Right lobe of liver (tissue), 6 donors: ENCODE data around the gene B3GNT7. TPM values are rescaled to one million over a fixed set of nuclear protein-coding genes. Genes with fewer than 3 reads are reported as not detected.

Source experiments
- ATAC-seq, 4 donors: fragments of 200-7000 bp; cut with Tn5 transposase; one replicate each; pipeline ENCODE4 v1.9.1; 2020; ENCODE audit warnings: mild to moderate bottlenecking in 4 of 4, moderate library complexity in 4 of 4
- DNase-seq, 3 donors: peaks; one replicate each; pipeline ENCODE4 v3.0.0-alpha.2; 2020
- H3K27ac ChIP-seq, 3 donors: fragments of 200-600 bp; one replicate each; pipeline ENCODE4 v1.8.0; 2022
- H3K27me3 ChIP-seq, 2 donors: fragments of 200-600 bp; one replicate each; pipeline ENCODE4 v1.8.0; 2022
- H3K36me3 ChIP-seq, 4 donors: fragments of 200-600 bp; sonication (generic) in 1 of 4; one replicate each; pipeline versions ENCODE4 v1.5.1 to v1.8.0; 2017 to 2022; ENCODE audit warnings: control low read depth in 1 of 4
- H3K4me1 ChIP-seq, 4 donors: fragments of 200-600 bp; sonication (generic) in 1 of 4; one replicate each; pipeline versions ENCODE4 v1.5.1 to v1.8.0; 2017 to 2022; ENCODE audit warnings: control low read depth in 1 of 4
- H3K4me3 ChIP-seq, 3 donors: fragments of 200-600 bp; one replicate each; pipeline ENCODE4 v1.8.0; 2022
- H3K9me3 ChIP-seq, 4 donors: fragments of 200-600 bp; sonication (generic) in 1 of 4; one replicate each; pipeline versions ENCODE4 v1.5.1 to v1.8.0; 2017 to 2022; ENCODE audit warnings: control low read depth in 1 of 4
- POLR2A ChIP-seq: fragments of 450-650 bp; IDR thresholded peaks from one replicate; pipeline ENCODE4 v1.6.1; 2017; ENCODE audit warnings: antibody characterized with exemption, mild to moderate bottlenecking
- WGBS: methylation state at CpG from one replicate; pipeline ENCODE4 v1.1.6; 2018; ENCODE audit warnings: low coverage, low lambda C conversion rate; ENCODE audit not compliant: insufficient coverage; ENCODE audit errors: missing lambda C conversion rate; 5-methylcytosine and 5-hydroxymethylcytosine counted together
- intact Hi-C, 2 donors: fragments of 100-400 bp; cut with DNase I; formaldehyde crosslinking; loops; one replicate each; pipeline versions ENCODE4 v1.11.2 to v1.14.1; 2022
- total RNA-seq, 6 experiments: library from RNA; depleted of rRNA in 2 of 6; stranded (reverse); fragments of >200 nt in 2 of 6; fragmentation: NEBNext Ultra II Directional in 3 of 6; extraction: Animal tissue kit (Norgen Biotek cat#: 25700) in 3 of 6; gene quantifications; one replicate each; pipeline versions ENCODE4 v1.1.0 to v1.2.4, GENCODE V29; 2016 to 2023
- TF ChIP-seq, protein P1 (sequence below), 4 donors: fragments of 200-600 bp in 3 of 4; fragments of 450-650 bp in 1 of 4; IDR thresholded peaks; one replicate each; pipeline versions ENCODE4 v1.5.1 to v1.8.0; 2016 to 2022; ENCODE audit warnings: antibody characterized with exemption in 4 of 4, mild to moderate bottlenecking in 2 of 4
- donor health status: DM: no; HTN: yes; CAD: no.
- donor health status: DM: no; HTN: no; CAD: no.
- donor health status: DM: no; HTN: no; CAD: no.
- donor health status: DM: no; HTN: yes; CAD: no.
- donor health status: DM: no; HTN: yes; CAD: no.

Gene B3GNT7
- total RNA-seq, 6 experiments from 2014 or later: 0.73 to 5.3 (median 0.96) TPM

DNA sequence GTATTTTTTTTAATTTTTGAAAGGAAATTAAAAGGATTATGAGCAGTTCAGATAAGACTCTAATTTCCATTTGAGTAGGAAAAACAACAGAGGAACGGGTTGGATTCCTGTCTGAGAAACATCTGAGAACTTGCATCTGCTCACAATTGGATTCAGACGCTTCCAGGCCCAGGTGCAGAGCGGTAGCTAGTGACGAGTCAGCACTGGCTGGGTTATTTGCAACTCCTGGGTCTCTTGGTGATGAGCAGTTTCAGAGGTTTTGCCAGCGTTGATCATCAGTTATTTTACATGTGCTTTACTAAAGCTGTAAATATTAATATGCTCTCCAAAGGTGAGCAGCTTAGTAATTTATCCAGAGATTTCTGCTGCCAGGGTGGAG lies 39.1 kb upstream of the B3GNT7 start:
- DNase-seq: no peak
- no peak for TF ChIP-seq POLR2A
- TF ChIP-seq, protein P1, sequence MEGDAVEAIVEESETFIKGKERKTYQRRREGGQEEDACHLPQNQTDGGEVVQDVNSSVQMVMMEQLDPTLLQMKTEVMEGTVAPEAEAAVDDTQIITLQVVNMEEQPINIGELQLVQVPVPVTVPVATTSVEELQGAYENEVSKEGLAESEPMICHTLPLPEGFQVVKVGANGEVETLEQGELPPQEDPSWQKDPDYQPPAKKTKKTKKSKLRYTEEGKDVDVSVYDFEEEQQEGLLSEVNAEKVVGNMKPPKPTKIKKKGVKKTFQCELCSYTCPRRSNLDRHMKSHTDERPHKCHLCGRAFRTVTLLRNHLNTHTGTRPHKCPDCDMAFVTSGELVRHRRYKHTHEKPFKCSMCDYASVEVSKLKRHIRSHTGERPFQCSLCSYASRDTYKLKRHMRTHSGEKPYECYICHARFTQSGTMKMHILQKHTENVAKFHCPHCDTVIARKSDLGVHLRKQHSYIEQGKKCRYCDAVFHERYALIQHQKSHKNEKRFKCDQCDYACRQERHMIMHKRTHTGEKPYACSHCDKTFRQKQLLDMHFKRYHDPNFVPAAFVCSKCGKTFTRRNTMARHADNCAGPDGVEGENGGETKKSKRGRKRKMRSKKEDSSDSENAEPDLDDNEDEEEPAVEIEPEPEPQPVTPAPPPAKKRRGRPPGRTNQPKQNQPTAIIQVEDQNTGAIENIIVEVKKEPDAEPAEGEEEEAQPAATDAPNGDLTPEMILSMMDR (IDR thresholded peaks at IDR 0.05): no peak
- H3K36me3 ChIP-seq: no peaks in the 10 kb centered on the region
- no peak for ATAC-seq
- H3K4me3 ChIP-seq: no peak overlapping the region
- no peaks in the 10 kb centered on the region for H3K4me1 ChIP-seq
- no peaks in the 10 kb centered on the region for H3K9me3 ChIP-seq
- 69% methylated on average over 2 of the region's 5 CpGs for WGBS
- H3K27ac ChIP-seq: no peak overlapping the region
- H3K27me3 ChIP-seq: no peaks in the 10 kb centered on the region
- intact Hi-C loops: no loop called here

DNA sequence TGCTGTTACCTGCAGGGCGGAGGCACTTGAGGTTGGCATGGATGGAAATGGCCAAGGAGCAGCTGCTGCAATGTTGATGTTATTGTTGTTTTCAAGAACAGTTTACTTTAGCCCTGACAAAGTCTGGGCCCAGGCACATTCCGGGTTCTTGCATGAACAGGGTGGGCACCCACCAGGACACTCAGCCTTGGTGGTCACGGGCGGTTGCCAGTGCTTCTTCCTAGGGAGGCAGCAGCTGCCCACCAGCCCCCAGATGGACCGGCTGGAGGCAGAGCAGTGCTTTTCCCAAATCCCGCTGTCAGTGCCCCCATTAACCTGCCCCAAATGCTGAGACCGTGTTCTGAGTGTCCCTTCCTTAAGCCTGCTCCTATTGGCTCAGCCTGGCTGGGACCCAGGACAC lies 38.5 kb upstream of the B3GNT7 start:
- H3K27ac ChIP-seq: no peak overlapping the region
- no peaks in the 10 kb centered on the region for H3K4me1 ChIP-seq
- no peaks in the 10 kb centered on the region for H3K9me3 ChIP-seq
- intact Hi-C loops: no loop called here
- H3K36me3 ChIP-seq: no peaks in the 10 kb centered on the region
- WGBS: no CpG with 5 or more reads among the region's 7 CpGs
- no peak for ATAC-seq
- no peaks in the 10 kb centered on the region for H3K27me3 ChIP-seq
- no peak for DNase-seq
- TF ChIP-seq, protein P1 (IDR thresholded peaks at IDR 0.05): no peak
- no peak for TF ChIP-seq POLR2A
- no peak overlapping the region for H3K4me3 ChIP-seq

DNA sequence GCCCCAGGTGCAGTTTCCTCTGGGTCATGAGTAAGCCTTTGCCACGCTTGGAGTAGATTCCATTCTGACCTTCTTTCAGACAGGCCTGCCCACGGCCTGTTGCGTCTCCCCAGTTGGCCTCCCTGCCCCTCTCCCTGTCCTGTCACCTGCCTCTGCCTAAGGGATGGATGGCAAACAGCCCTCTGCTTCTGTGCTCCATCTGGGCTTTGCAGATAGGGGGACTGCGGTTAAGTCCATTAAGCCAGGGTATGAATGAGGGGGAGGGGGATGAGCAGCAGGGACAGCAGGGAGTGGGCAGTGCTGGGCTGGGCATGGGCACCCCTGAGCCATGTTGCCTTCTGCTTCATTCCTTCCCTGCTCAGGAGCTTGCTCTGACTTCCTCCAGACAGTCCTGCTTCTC lies 37.6 kb upstream of the B3GNT7 start:
- no peak overlapping the region for H3K4me3 ChIP-seq
- no peaks in the 10 kb centered on the region for H3K27me3 ChIP-seq
- intact Hi-C loops: no loop called here
- H3K4me1 ChIP-seq: no peaks in the 10 kb centered on the region
- no peaks in the 10 kb centered on the region for H3K36me3 ChIP-seq
- H3K9me3 ChIP-seq: no peaks in the 10 kb centered on the region
- DNase-seq (no peak), ATAC-seq (no peak)
- 90% methylated on average over 4 of the region's 4 CpGs for WGBS
- TF ChIP-seq, protein P1 (IDR thresholded peaks at IDR 0.05): no peak
- TF ChIP-seq POLR2A: no peak
- no peak overlapping the region for H3K27ac ChIP-seq

DNA sequence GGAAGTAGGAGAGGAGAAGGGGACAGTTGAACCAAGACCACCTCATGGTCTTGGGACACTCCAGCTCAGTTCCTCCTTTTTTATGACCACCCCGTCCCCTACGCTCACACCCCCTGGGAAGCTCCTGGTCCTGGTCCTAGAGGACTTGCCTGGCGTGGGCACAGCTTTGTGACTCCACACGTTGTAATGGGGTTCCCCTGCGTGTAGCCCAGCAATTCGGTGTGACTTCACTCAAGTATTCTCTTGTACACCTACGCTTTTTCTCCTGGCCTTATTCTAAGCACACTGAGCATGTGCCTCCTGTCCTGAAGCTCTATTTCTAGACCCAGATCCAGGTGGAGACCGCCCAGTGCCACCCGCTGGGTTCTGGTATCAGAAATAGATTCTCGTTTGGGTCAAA lies 36.1 kb upstream of the B3GNT7 start:
- Histone ChIP-seq H3K4me1 (no peaks in the 10 kb centered on the region), H3K36me3 (no peaks in the 10 kb centered on the region), H3K4me3 (no peak overlapping the region), H3K27ac (no peak overlapping the region), H3K27me3 (no peaks in the 10 kb centered on the region), H3K9me3 (no peaks in the 10 kb centered on the region)
- no peak for TF ChIP-seq POLR2A
- TF ChIP-seq, protein P1 (IDR thresholded peaks at IDR 0.05): no peak
- no peak for DNase-seq
- 79% methylated on average over 9 of the region's 10 CpGs for WGBS
- no peak for ATAC-seq
- intact Hi-C loops: no loop called here

DNA sequence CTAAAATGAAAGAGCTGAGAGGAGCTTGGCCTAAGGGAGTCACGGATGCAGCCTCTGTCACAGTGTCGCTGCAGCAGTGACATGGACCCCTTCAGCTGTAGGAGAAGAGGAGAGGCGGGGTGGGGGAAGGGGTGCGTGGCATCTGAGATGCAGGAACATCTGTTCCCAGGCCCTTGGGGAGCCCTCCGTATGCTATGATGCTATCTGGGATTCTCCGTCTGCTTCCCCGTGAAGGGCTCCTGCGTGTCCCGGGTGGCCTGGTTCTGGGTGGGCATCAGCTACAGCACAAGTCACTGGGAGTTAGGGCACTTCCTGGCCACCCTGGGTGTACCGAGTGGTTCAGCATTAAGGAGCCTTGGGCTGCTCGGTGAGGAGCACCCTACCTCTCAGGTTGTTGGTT lies 35.6 kb upstream of the B3GNT7 start:
- H3K4me1 ChIP-seq: no peaks in the 10 kb centered on the region
- TF ChIP-seq, protein P1 (IDR thresholded peaks at IDR 0.05): no peak
- no peak for TF ChIP-seq POLR2A
- intact Hi-C loops: no loop called here
- no peak overlapping the region for H3K27ac ChIP-seq
- no peaks in the 10 kb centered on the region for H3K27me3 ChIP-seq
- WGBS: no CpG with 5 or more reads among the region's 11 CpGs
- H3K36me3 ChIP-seq: no peaks in the 10 kb centered on the region
- ATAC-seq: no peak
- no peak for DNase-seq
- H3K9me3 ChIP-seq: no peaks in the 10 kb centered on the region
- H3K4me3 ChIP-seq: no peak overlapping the region
